ENCODE measurements around the gene RALGPS2. TPM values are rescaled to one million over a fixed set of nuclear protein-coding genes. Genes with fewer than 3 reads are reported as not detected.

Gene RALGPS2
- total and polyA plus RNA-seq, 2 donors, result 6.4 to 17.8 TPM

- DNase-seq (ENCODE audit: low read depth in 6 of 9, low spot score in 9 of 9), result no peak
- no peaks in the 10 kb centered on the region for H3K4me1 ChIP-seq (ENCODE audit: control insufficient read depth in 2 of 2, insufficient read depth in 2 of 2, low read length in 2 of 2)
- H3K9me3 ChIP-seq (ENCODE audit: control insufficient read depth in 2 of 2, insufficient read depth in 1 of 2, low read length in 1 of 2), result no peaks in the 10 kb centered on the region
- no peaks in the 10 kb centered on the region for H3K36me3 ChIP-seq (ENCODE audit: control insufficient read depth in 2 of 2, insufficient read depth in 2 of 2, low read length in 1 of 2)
- H3K27me3 ChIP-seq (ENCODE audit: control insufficient read depth in 2 of 2, insufficient read depth in 1 of 2, low read length in 1 of 2), result no peaks in the 10 kb centered on the region
- H3K27ac ChIP-seq (ENCODE audit: low read depth in 1 of 2, low read length in 1 of 2), result no peak overlapping the region
- H3K4me3 ChIP-seq (ENCODE audit: low read length in 2 of 2), result no peak overlapping the region
These were observed 146.7 kb downstream of the RALGPS2 start for GRCh38 chr1:178871551-178872320.

DNA sequence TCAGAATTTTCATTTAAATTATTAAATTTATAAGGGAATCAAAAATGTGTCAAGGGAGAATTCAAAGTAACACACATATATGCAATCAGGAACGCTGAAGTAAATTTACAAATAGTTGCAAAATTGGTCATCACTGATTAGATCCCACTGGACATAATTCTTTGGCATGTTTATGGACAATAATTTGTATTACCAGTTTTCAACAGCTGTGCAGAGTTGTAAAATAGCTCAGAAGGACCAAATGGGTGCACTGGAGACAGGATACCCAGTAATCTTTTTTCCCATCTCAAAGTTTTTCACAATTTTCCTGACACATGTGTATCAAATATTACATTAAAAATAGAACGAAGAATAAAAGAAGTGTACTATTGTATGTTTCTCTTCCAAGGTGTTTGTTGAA is 149.9 kb downstream of the RALGPS2 start:
- no peaks in the 10 kb centered on the region for H3K36me3 ChIP-seq (ENCODE audit: control insufficient read depth in 2 of 2, insufficient read depth in 2 of 2, low read length in 1 of 2)
- no peaks in the 10 kb centered on the region for H3K4me1 ChIP-seq (ENCODE audit: control insufficient read depth in 2 of 2, insufficient read depth in 2 of 2, low read length in 2 of 2)
- no peak overlapping the region for H3K27ac ChIP-seq (ENCODE audit: low read depth in 1 of 2, low read length in 1 of 2)
- 95% methylated on average over 2 of the region's 2 CpGs for WGBS
- no peak for DNase-seq (ENCODE audit: low read depth in 6 of 9, low spot score in 9 of 9)
- H3K27me3 ChIP-seq (ENCODE audit: control insufficient read depth in 2 of 2, insufficient read depth in 1 of 2, low read length in 1 of 2), result no peaks in the 10 kb centered on the region
- H3K4me3 ChIP-seq (ENCODE audit: low read length in 2 of 2), result no peak overlapping the region
- no peaks in the 10 kb centered on the region for H3K9me3 ChIP-seq (ENCODE audit: control insufficient read depth in 2 of 2, insufficient read depth in 1 of 2, low read length in 1 of 2)

DNA sequence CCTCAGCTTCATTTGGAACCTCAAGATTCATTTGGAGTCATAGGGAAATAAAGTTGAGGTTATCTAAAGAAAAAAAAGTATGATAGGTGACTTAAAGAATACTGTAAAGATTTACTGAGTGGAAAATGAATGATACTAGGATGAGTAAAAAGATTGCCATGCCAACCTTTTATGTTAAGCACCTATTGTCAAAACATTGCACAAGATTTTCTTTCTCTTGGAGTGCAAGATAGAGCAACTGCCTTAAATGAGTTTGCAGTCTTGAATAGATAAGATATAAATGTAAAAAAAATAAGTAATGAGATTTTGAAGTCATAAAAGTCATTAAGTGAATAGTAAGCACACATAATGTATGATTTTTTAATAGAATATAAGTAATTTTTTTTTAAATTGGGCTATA is 150.9 kb downstream of the RALGPS2 start:
- no peak overlapping the region for H3K27ac ChIP-seq (ENCODE audit: low read depth in 1 of 2, low read length in 1 of 2)
- no peak for DNase-seq (ENCODE audit: low read depth in 6 of 9, low spot score in 9 of 9)
- no peaks in the 10 kb centered on the region for H3K4me1 ChIP-seq (ENCODE audit: control insufficient read depth in 2 of 2, insufficient read depth in 2 of 2, low read length in 2 of 2)
- H3K27me3 ChIP-seq (ENCODE audit: control insufficient read depth in 2 of 2, insufficient read depth in 1 of 2, low read length in 1 of 2), result no peaks in the 10 kb centered on the region
- H3K36me3 ChIP-seq (ENCODE audit: control insufficient read depth in 2 of 2, insufficient read depth in 2 of 2, low read length in 1 of 2), result no peaks in the 10 kb centered on the region
- H3K4me3 ChIP-seq (ENCODE audit: low read length in 2 of 2), result no peak overlapping the region
- H3K9me3 ChIP-seq (ENCODE audit: control insufficient read depth in 2 of 2, insufficient read depth in 1 of 2, low read length in 1 of 2), result no peaks in the 10 kb centered on the region

DNA sequence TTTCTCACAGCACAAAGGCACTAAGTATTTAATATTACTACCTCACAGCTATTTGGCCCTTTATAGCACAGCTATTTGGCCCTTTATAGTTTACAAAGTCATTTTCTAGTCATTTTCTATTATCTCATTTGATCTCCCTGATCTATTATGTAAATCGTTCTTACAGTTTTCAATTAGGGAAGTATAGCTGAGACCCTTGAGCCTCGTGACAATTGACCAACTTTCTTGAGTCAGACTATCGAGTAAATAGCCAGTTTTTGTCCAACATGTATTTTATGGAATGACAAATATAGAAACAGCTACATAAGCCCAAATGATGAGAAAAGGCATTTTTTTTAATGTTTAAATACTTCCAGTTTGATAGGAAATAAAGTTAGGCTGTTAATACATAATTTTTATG is 152.9 kb downstream of the RALGPS2 start:
- H3K9me3 ChIP-seq (ENCODE audit: control insufficient read depth in 2 of 2, insufficient read depth in 1 of 2, low read length in 1 of 2), result no peaks in the 10 kb centered on the region
- 98% methylated on average over 3 of the region's 3 CpGs for WGBS
- H3K27ac ChIP-seq (ENCODE audit: low read depth in 1 of 2, low read length in 1 of 2), result no peak overlapping the region
- no peak overlapping the region for H3K4me3 ChIP-seq (ENCODE audit: low read length in 2 of 2)
- DNase-seq (ENCODE audit: low read depth in 6 of 9, low spot score in 9 of 9), result no peak
- H3K27me3 ChIP-seq (ENCODE audit: control insufficient read depth in 2 of 2, insufficient read depth in 1 of 2, low read length in 1 of 2), result no peaks in the 10 kb centered on the region
- H3K36me3 ChIP-seq (ENCODE audit: control insufficient read depth in 2 of 2, insufficient read depth in 2 of 2, low read length in 1 of 2), result no peaks in the 10 kb centered on the region
- no peaks in the 10 kb centered on the region for H3K4me1 ChIP-seq (ENCODE audit: control insufficient read depth in 2 of 2, insufficient read depth in 2 of 2, low read length in 2 of 2)

DNA sequence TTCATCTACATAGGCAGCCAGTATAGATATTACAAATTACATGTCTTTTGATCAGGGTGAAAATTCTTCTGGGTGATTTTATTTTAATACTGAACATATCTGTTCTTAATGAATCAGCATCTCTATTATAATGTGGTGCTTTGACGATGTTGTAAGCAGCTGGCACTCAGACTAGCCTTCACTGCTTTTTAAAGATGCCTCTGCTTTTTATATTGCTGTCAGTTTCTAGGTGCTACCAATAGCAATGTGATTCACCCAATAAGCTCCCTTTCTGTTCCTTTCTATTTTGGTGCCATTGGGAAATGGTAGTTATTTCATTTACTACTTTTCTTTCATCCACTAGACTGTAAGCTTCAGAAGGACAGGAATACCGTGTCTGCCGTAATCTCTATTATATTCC is 156.9 kb downstream of the RALGPS2 start:
- 100% methylated on average over 3 of the region's 3 CpGs for WGBS

DNA sequence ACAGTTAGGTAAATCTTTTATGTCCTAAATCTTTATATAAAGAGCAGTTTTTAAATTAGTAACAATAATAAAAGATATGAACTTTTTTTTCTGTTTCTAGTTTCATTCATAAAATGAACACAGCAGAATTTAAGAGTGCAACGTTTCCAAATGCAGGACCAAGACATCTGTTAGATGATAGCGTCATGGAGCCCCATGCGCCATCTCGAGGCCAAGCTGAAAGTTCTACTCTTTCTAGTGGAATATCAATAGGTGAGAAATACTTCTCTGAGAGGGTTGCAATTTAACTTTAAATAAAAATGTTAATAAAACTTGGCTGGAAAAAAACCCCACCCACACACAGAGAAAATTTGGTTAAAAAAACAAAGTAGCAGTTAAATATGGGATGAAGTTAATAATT is 160.8 kb downstream of the RALGPS2 start:
- H3K27me3 ChIP-seq (ENCODE audit: control insufficient read depth in 2 of 2, insufficient read depth in 1 of 2, low read length in 1 of 2), result no peaks in the 10 kb centered on the region
- no peaks in the 10 kb centered on the region for H3K9me3 ChIP-seq (ENCODE audit: control insufficient read depth in 2 of 2, insufficient read depth in 1 of 2, low read length in 1 of 2)
- H3K4me1 ChIP-seq (ENCODE audit: control insufficient read depth in 2 of 2, insufficient read depth in 2 of 2, low read length in 2 of 2), result no peaks in the 10 kb centered on the region
- no peak overlapping the region for H3K27ac ChIP-seq (ENCODE audit: low read depth in 1 of 2, low read length in 1 of 2)
- H3K4me3 ChIP-seq (ENCODE audit: low read length in 2 of 2), result no peak overlapping the region
- DNase-seq (ENCODE audit: low read depth in 6 of 9, low spot score in 9 of 9), result no peak
- WGBS, result 99% methylated on average over 4 of the region's 4 CpGs
- peaks cover 7 to 9% of the 10 kb centered on the region in 2 donors for H3K36me3 ChIP-seq (ENCODE audit: control insufficient read depth in 2 of 2, insufficient read depth in 2 of 2, low read length in 1 of 2)

More for the DNA sequence above, 156.9 kb downstream of the RALGPS2 start:
- Histone ChIP-seq H3K4me1 (ENCODE audit: control insufficient read depth in 2 of 2, insufficient read depth in 2 of 2, low read length in 2 of 2) (no peaks in the 10 kb centered on the region), H3K4me3 (ENCODE audit: low read length in 2 of 2) (no peak overlapping the region), H3K27ac (ENCODE audit: low read depth in 1 of 2, low read length in 1 of 2) (no peak overlapping the region), H3K27me3 (ENCODE audit: control insufficient read depth in 2 of 2, insufficient read depth in 1 of 2, low read length in 1 of 2) (no peaks in the 10 kb centered on the region), H3K36me3 (ENCODE audit: control insufficient read depth in 2 of 2, insufficient read depth in 2 of 2, low read length in 1 of 2) (peaks cover 7% of the 10 kb centered on the region in 2 donors), H3K9me3 (ENCODE audit: control insufficient read depth in 2 of 2, insufficient read depth in 1 of 2, low read length in 1 of 2) (no peaks in the 10 kb centered on the region)
- no peak for DNase-seq (ENCODE audit: low read depth in 6 of 9, low spot score in 9 of 9)

- peaks cover 7 to 9% of the 10 kb centered on the region in 2 donors for H3K36me3 ChIP-seq (ENCODE audit: control insufficient read depth in 2 of 2, insufficient read depth in 2 of 2, low read length in 1 of 2)
- H3K27ac ChIP-seq (ENCODE audit: low read depth in 1 of 2, low read length in 1 of 2), result no peak overlapping the region
- DNase-seq (ENCODE audit: low read depth in 6 of 9, low spot score in 9 of 9), result no peak
- no peak overlapping the region for H3K4me3 ChIP-seq (ENCODE audit: low read length in 2 of 2)
- no peaks in the 10 kb centered on the region for H3K4me1 ChIP-seq (ENCODE audit: control insufficient read depth in 2 of 2, insufficient read depth in 2 of 2, low read length in 2 of 2)
- no peaks in the 10 kb centered on the region for H3K27me3 ChIP-seq (ENCODE audit: control insufficient read depth in 2 of 2, insufficient read depth in 1 of 2, low read length in 1 of 2)
- no peaks in the 10 kb centered on the region for H3K9me3 ChIP-seq (ENCODE audit: control insufficient read depth in 2 of 2, insufficient read depth in 1 of 2, low read length in 1 of 2)
- 100% methylated on average over 2 of the region's 2 CpGs for WGBS
These were observed 161.5 kb downstream of the RALGPS2 start for GRCh38 chr1:178886551-178886950.

- DNase-seq (ENCODE audit: low read depth in 6 of 9, low spot score in 9 of 9), result no peak
- H3K27me3 ChIP-seq (ENCODE audit: control insufficient read depth in 2 of 2, insufficient read depth in 1 of 2, low read length in 1 of 2), result no peaks in the 10 kb centered on the region
- no peaks in the 10 kb centered on the region for H3K4me1 ChIP-seq (ENCODE audit: control insufficient read depth in 2 of 2, insufficient read depth in 2 of 2, low read length in 2 of 2)
- no peak overlapping the region for H3K27ac ChIP-seq (ENCODE audit: low read depth in 1 of 2, low read length in 1 of 2)
- H3K36me3 ChIP-seq (ENCODE audit: control insufficient read depth in 2 of 2, insufficient read depth in 2 of 2, low read length in 1 of 2), result peaks cover 0 to 4% of the 10 kb centered on the region in 2 donors
- H3K4me3 ChIP-seq (ENCODE audit: low read length in 2 of 2), result no peak overlapping the region
- H3K9me3 ChIP-seq (ENCODE audit: control insufficient read depth in 2 of 2, insufficient read depth in 1 of 2, low read length in 1 of 2), result no peaks in the 10 kb centered on the region
These were observed 170.9 kb downstream of the RALGPS2 start for GRCh38 chr1:178895928-178896327.

- peaks cover 0 to 6% of the 10 kb centered on the region in 2 donors for H3K36me3 ChIP-seq (ENCODE audit: control insufficient read depth in 2 of 2, insufficient read depth in 2 of 2, low read length in 1 of 2)
- DNase-seq (ENCODE audit: low read depth in 6 of 9, low spot score in 9 of 9), result no peak
- H3K4me1 ChIP-seq (ENCODE audit: control insufficient read depth in 2 of 2, insufficient read depth in 2 of 2, low read length in 2 of 2), result no peaks in the 10 kb centered on the region
- no peaks in the 10 kb centered on the region for H3K9me3 ChIP-seq (ENCODE audit: control insufficient read depth in 2 of 2, insufficient read depth in 1 of 2, low read length in 1 of 2)
- no peaks in the 10 kb centered on the region for H3K27me3 ChIP-seq (ENCODE audit: control insufficient read depth in 2 of 2, insufficient read depth in 1 of 2, low read length in 1 of 2)
- no peak overlapping the region for H3K27ac ChIP-seq (ENCODE audit: low read depth in 1 of 2, low read length in 1 of 2)
- H3K4me3 ChIP-seq (ENCODE audit: low read length in 2 of 2), result no peak overlapping the region
- WGBS, result 93% methylated on average over 1 of the region's 1 CpG
These were observed 173.4 kb downstream of the RALGPS2 start for GRCh38 chr1:178898401-178898800.

Measured in thymus (tissue), 11 donors.